Parathyroid adenoma (tissue), 2 donors: ENCODE results near the gene PSMB1.

Experiments
- H2AFZ ChIP-seq: fragments of 300-600 bp; sonication (generic); one replicate; pipeline ENCODE4 v1.7.0; 2017; ENCODE audit warnings: antibody characterized with exemption, mild to moderate bottlenecking
- H3K27ac ChIP-seq: fragments of 300-600 bp; sonication (generic); one replicate; pipeline ENCODE4 v1.7.0; 2017
- H3K27me3 ChIP-seq: fragments of 300-600 bp; sonication (generic); one replicate; pipeline ENCODE4 v1.7.0; 2017; ENCODE audit warnings: low read length; ENCODE audit not compliant: control insufficient read depth, insufficient read depth
- H3K36me3 ChIP-seq: fragments of 300-600 bp; sonication (generic); one replicate; pipeline ENCODE4 v1.7.0; 2017; ENCODE audit warnings: low read length; ENCODE audit not compliant: control insufficient read depth, insufficient read depth
- H3K4me1 ChIP-seq: fragments of 300-600 bp; sonication (generic); one replicate; pipeline ENCODE4 v1.7.0; 2017; ENCODE audit warnings: control low read depth
- H3K4me2 ChIP-seq: fragments of 300-600 bp; sonication (generic); one replicate; pipeline ENCODE4 v1.7.0; 2017; ENCODE audit warnings: low read length
- H3K4me3 ChIP-seq: fragments of 300-600 bp; sonication (generic); one replicate; pipeline ENCODE4 v1.7.0; 2017; ENCODE audit warnings: low read depth, low read length
- H3K79me2 ChIP-seq: fragments of 300-600 bp; sonication (generic); one replicate; pipeline ENCODE4 v1.7.0; 2017; ENCODE audit warnings: control low read depth
- H3K9ac ChIP-seq: fragments of 300-600 bp; sonication (generic); one replicate; pipeline ENCODE4 v1.7.0; 2017; ENCODE audit warnings: mild to moderate bottlenecking
- H3K9me3 ChIP-seq: fragments of 300-600 bp; sonication (generic); one replicate; pipeline ENCODE4 v1.7.0; 2017; ENCODE audit warnings: low read length; ENCODE audit not compliant: control insufficient read depth
- CTCF ChIP-seq: fragments of 300-600 bp; sonication (generic); IDR thresholded peaks from one replicate; pipeline ENCODE4 v1.7.0; 2017; ENCODE audit warnings: antibody characterized with exemption, mild to moderate bottlenecking
- donor health status: primary hyperparathyroidism.

PSMB1 gene

DNA sequence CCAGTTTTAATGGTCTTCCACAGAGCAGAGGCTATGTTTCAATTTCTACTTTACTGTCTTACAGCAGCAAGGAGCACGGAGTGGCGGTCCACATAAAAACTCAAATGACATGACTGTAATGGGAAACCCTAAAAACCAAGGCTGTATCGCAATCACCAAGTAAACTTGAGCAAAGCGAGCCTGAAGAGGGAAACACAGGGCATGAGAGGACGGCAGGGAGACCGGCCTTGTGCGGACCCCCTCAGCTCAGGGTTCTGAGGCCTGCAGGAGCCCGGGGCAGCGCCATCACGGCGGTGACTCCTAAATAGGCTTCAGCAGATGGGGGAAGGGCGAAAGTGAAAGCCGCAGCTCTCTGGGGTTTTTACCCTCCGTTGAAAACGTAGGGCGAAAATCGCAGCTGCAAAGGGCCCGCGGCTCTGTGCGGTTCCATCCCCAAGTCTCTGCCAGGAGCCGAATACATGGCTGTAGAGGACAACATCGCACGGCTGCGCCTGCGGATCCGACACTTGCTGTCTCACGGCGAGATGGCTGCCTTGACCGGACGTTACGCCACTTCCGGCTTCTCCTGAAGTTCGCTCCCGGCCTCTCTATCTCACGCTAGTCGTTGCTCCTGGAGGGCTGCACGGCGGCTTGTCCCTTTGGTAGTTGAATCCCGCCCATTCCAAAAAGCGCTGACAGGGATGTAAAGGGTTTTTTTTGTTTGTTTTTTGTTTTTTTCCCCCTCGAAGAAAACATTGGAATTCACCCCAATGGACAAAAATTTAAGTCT is at the start of gene PSMB1:
Gene PSMB1 (minus strand): TSS at position 543 of the 769 bp plus-strand sequence. CDS start 65 bp downstream, at position 478.
- Histone ChIP-seq H3K36me3 (no peaks in the 10 kb centered on the region), H3K9ac (peak within 1 kb of the TSS; percentile 72), H3K4me1 (peaks cover 10% of the 10 kb centered on the region), H2AFZ (peak within 1 kb of the TSS; percentile 91), H3K27ac (peak within 1 kb of the TSS; percentile 94), H3K4me2 (peak within 1 kb of the TSS; percentile 99), H3K4me3 (peak within 1 kb of the TSS; percentile 91), H3K27me3 (no peaks in the 10 kb centered on the region), H3K9me3 (no peaks in the 10 kb centered on the region), H3K79me2 (peaks cover 55% of the 10 kb centered on the region)
- no peak for TF ChIP-seq CTCF

- H3K4me3 ChIP-seq: no peak overlapping the region
- no peaks in the 10 kb centered on the region for H3K27me3 ChIP-seq
- no peaks in the 10 kb centered on the region for H3K36me3 ChIP-seq
- H3K4me1 ChIP-seq: no peaks in the 10 kb centered on the region
- H2AFZ ChIP-seq: no peak overlapping the region
- H3K9me3 ChIP-seq: no peaks in the 10 kb centered on the region
- no peak for TF ChIP-seq CTCF
- H3K79me2 ChIP-seq: no peaks in the 10 kb centered on the region
- no peak overlapping the region for H3K4me2 ChIP-seq
- no peak overlapping the region for H3K9ac ChIP-seq
- H3K27ac ChIP-seq: no peak overlapping the region
Measured at GRCh38 chr6:170597278-170597677, 44.2 kb upstream of the PSMB1 start.

DNA sequence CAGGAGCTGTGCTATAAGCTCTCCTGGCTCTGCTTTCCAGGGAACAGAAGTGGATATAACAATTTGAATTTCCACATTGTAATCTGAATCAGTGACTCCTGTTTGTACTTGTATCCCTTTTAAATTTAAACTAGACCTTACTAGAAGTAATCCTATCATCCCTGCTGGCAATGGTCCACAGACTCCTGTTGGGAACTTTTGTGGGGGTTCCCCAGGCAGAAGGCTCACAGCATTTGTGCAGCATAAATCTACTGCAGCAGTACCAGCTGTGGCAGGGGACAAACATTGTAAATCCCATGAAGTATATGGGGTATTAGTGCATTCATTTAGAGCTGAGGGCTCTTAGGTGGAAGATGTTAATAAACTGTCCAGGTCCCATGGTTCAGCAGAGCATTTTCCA is 43.3 kb upstream of the PSMB1 start:
- H3K9me3 ChIP-seq: no peaks in the 10 kb centered on the region
- no peak overlapping the region for H3K4me3 ChIP-seq
- H3K27ac ChIP-seq: no peak overlapping the region
- no peak overlapping the region for H3K4me2 ChIP-seq
- H3K4me1 ChIP-seq: no peaks in the 10 kb centered on the region
- no peaks in the 10 kb centered on the region for H3K27me3 ChIP-seq
- no peaks in the 10 kb centered on the region for H3K36me3 ChIP-seq
- no peak for TF ChIP-seq CTCF
- H3K79me2 ChIP-seq: no peaks in the 10 kb centered on the region
- H2AFZ ChIP-seq: no peak overlapping the region
- no peak overlapping the region for H3K9ac ChIP-seq

DNA sequence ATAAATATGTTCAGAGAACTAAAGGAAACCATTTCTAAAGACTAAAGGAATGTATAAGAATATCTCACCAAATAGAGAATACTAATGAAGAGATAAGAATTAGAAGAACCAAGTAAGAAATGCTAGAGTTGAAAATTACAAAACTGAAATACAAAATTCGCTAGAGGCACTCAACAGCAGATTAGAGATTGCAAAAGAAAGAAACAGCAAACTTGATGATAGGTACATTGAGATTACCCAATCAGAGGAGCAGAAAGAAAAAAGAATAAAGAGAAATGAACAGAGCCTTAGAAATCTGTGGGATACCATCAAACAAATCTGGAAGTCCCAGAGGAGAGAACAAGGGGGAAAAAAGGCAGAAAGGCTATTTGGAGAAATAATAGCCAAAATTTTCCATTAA is 37.6 kb upstream of the PSMB1 start:
- H3K4me1 ChIP-seq: no peaks in the 10 kb centered on the region
- H3K27me3 ChIP-seq: no peaks in the 10 kb centered on the region
- no peak overlapping the region for H3K4me2 ChIP-seq
- H3K79me2 ChIP-seq: no peaks in the 10 kb centered on the region
- no peak overlapping the region for H3K9ac ChIP-seq
- no peak for TF ChIP-seq CTCF
- no peaks in the 10 kb centered on the region for H3K36me3 ChIP-seq
- H3K9me3 ChIP-seq: no peaks in the 10 kb centered on the region
- H3K27ac ChIP-seq: no peak overlapping the region
- no peak overlapping the region for H2AFZ ChIP-seq
- H3K4me3 ChIP-seq: no peak overlapping the region
